Activated naive CD8-positive, alpha-beta T cell treated with anti-CD3 and anti-CD28 coated beads for 36 hours (primary cell): ENCODE measurements around the gene DUSP15. TPM values are rescaled to one million over a fixed set of nuclear protein-coding genes. Genes with fewer than 3 reads are reported as not detected.
"Not testable (repeated sequence)": the region's sequence is repeated elsewhere in the genome, so short reads cannot be mapped to it uniquely, and the experiment has no call there.

Source experiments
- DNase-seq: peaks from one replicate; pipeline ENCODE4 v3.0.0; 2021
- H3K27ac Mint-ChIP-seq: one replicate; pipeline ENCODE4 v1.8.0; 2022; ENCODE audit warnings: mild to moderate bottlenecking, moderate library complexity, mixed read lengths
- H3K27me3 Mint-ChIP-seq: one replicate; pipeline ENCODE4 v1.8.0; 2022; ENCODE audit warnings: mild to moderate bottlenecking, mixed read lengths
- H3K36me3 Mint-ChIP-seq: one replicate; pipeline ENCODE4 v1.8.0; 2021; ENCODE audit warnings: mild to moderate bottlenecking, mixed read lengths
- H3K4me1 Mint-ChIP-seq: one replicate; pipeline ENCODE4 v1.8.0; 2021; ENCODE audit warnings: mixed read lengths
- H3K4me3 Mint-ChIP-seq: one replicate; pipeline ENCODE4 v1.8.0; 2022; ENCODE audit warnings: mild to moderate bottlenecking, moderate library complexity, mixed read lengths
- H3K9me3 Mint-ChIP-seq: one replicate; pipeline ENCODE4 v1.8.0; 2022; ENCODE audit warnings: mixed read lengths
- total RNA-seq, 2 experiments: library from RNA; stranded (reverse); gene quantifications; one replicate each; pipeline ENCODE4 v1.2.3, GENCODE V29; 2021

The DUSP15 gene
- total RNA-seq, 2 experiments from 2014 or later = not detected

GRCh38 chr20:31815408-31816188 is 54.7 kb downstream of the DUSP15 start:
- no peak overlapping the region for H3K4me3 Mint-ChIP-seq
- H3K4me1 Mint-ChIP-seq = no peaks in the 10 kb centered on the region
- H3K27ac Mint-ChIP-seq = no peak overlapping the region
- no peak for DNase-seq
- H3K27me3 Mint-ChIP-seq = no peaks in the 10 kb centered on the region
- no peaks in the 10 kb centered on the region for H3K36me3 Mint-ChIP-seq
- no peaks in the 10 kb centered on the region for H3K9me3 Mint-ChIP-seq

- not testable (repeated sequence) for H3K9me3 Mint-ChIP-seq, H3K4me1 Mint-ChIP-seq, H3K27ac Mint-ChIP-seq, H3K4me3 Mint-ChIP-seq, H3K27me3 Mint-ChIP-seq, DNase-seq, H3K36me3 Mint-ChIP-seq
Observed at GRCh38 chr20:31814142-31814541, 56.2 kb downstream of the DUSP15 start.

- Mint-ChIP-seq H3K4me3 (no peak overlapping the region), H3K4me1 (no peaks in the 10 kb centered on the region), H3K27ac (no peak overlapping the region), H3K9me3 (no peaks in the 10 kb centered on the region), H3K36me3 (no peaks in the 10 kb centered on the region), H3K27me3 (no peaks in the 10 kb centered on the region)
- no peak for DNase-seq
Observed at GRCh38 chr20:31813611-31814010, 56.7 kb downstream of the DUSP15 start.

- no peak for DNase-seq
- no peaks in the 10 kb centered on the region for H3K4me1 Mint-ChIP-seq
- no peaks in the 10 kb centered on the region for H3K9me3 Mint-ChIP-seq
- H3K36me3 Mint-ChIP-seq = no peaks in the 10 kb centered on the region
- H3K27me3 Mint-ChIP-seq = no peaks in the 10 kb centered on the region
- H3K4me3 Mint-ChIP-seq = no peak overlapping the region
- no peak overlapping the region for H3K27ac Mint-ChIP-seq
Observed at GRCh38 chr20:31811796-31812728, 58.3 kb downstream of the DUSP15 start.

GRCh38 chr20:31811198-31811597 is 59.1 kb downstream of the DUSP15 start:
- Mint-ChIP-seq H3K9me3 (no peaks in the 10 kb centered on the region), H3K4me1 (no peaks in the 10 kb centered on the region), H3K4me3 (no peak overlapping the region), H3K36me3 (peaks cover 4% of the 10 kb centered on the region), H3K27me3 (no peaks in the 10 kb centered on the region), H3K27ac (no peak overlapping the region)
- DNase-seq = no peak

Other genes with a start within 250 kb of the DUSP15 start
- gene COX4I2, start 232.6 kb downstream of the DUSP15 start, total RNA-seq = not detected
- gene BCL2L1, start 147.7 kb downstream of the DUSP15 start, total RNA-seq = 100 to 1,000 TPM; 196 to 206 TPM
- 100 to 1,000 TPM; 111 TPM for gene TPX2, start 131.2 kb downstream of the DUSP15 start, total RNA-seq
- gene MYLK2, start 51.2 kb downstream of the DUSP15 start, total RNA-seq = under 1 TPM; 0.21 to 0.36 TPM
- not detected for gene FOXS1, start 24.9 kb downstream of the DUSP15 start, total RNA-seq
- gene TTLL9, start 107 bp upstream of the DUSP15 start, total RNA-seq = not detected
- gene PDRG1, start 81.5 kb upstream of the DUSP15 start, total RNA-seq = 10 to 100 TPM; 20.2 to 22.0 TPM
- under 1 TPM; 0.04 TPM for gene XKR7, start 97.6 kb upstream of the DUSP15 start, total RNA-seq
- gene CCM2L, start 139.9 kb upstream of the DUSP15 start, total RNA-seq = not detected
- gene HCK, start 181.7 kb upstream of the DUSP15 start, total RNA-seq = not detected
- 10 to 100 TPM; 39.2 to 42.5 TPM for gene TM9SF4, start 239.2 kb upstream of the DUSP15 start, total RNA-seq